Liver (tissue), 9 donors: ENCODE results near the gene AGA. TPM values are rescaled to one million over a fixed set of nuclear protein-coding genes. Genes with fewer than 3 reads are reported as not detected.

Experiments
- DNase-seq: peaks from one replicate; pipeline ENCODE4 v3.0.0-alpha.2; 2017; ENCODE audit warnings: low spot score
- H3K27ac ChIP-seq, 2 donors: one replicate each; pipeline ENCODE4 v1.7.0; 2013; ENCODE audit warnings: inconsistent platforms in 2 of 2, low read length in 2 of 2, control low read depth in 1 of 2, low read depth in 1 of 2, mild to moderate bottlenecking in 1 of 2
- H3K27me3 ChIP-seq, 4 donors: one replicate each; pipeline versions ENCODE4 v1.6.1 to v1.7.0; 2013; ENCODE audit warnings: low read length in 3 of 4, inconsistent platforms in 1 of 4, mild to moderate bottlenecking in 1 of 4, moderate library complexity in 1 of 4; ENCODE audit not compliant: control insufficient read depth in 4 of 4, insufficient read depth in 4 of 4
- H3K36me3 ChIP-seq, 4 donors: one replicate each; pipeline versions ENCODE4 v1.6.1 to v1.7.0; 2013; ENCODE audit warnings: low read length in 3 of 4, mild to moderate bottlenecking in 3 of 4, low read depth in 1 of 4, moderate library complexity in 1 of 4; ENCODE audit not compliant: control insufficient read depth in 4 of 4, insufficient read depth in 3 of 4
- H3K4me1 ChIP-seq, 4 donors: one replicate each; pipeline versions ENCODE4 v1.6.1 to v1.7.0; 2013; ENCODE audit warnings: low read length in 3 of 4, mild to moderate bottlenecking in 3 of 4, moderate library complexity in 1 of 4; ENCODE audit not compliant: control insufficient read depth in 4 of 4, insufficient read depth in 4 of 4
- H3K4me3 ChIP-seq, 3 donors: one replicate each; pipeline versions ENCODE4 v1.6.1 to v1.7.0; 2013; ENCODE audit warnings: low read length in 3 of 3, control low read depth in 1 of 3, low read depth in 1 of 3, mild to moderate bottlenecking in 1 of 3
- H3K9ac ChIP-seq, 2 donors: one replicate each; pipeline ENCODE4 v1.7.0; 2013; ENCODE audit warnings: low read length in 2 of 2, mild to moderate bottlenecking in 2 of 2, moderate library complexity in 2 of 2, control low read depth in 1 of 2, low read depth in 1 of 2
- H3K9me3 ChIP-seq, 4 donors: one replicate each; pipeline versions ENCODE4 v1.6.1 to v1.7.0; 2013; ENCODE audit warnings: low read length in 3 of 4; ENCODE audit not compliant: control insufficient read depth in 4 of 4
- EGR1 ChIP-seq, 2 donors: IDR thresholded peaks; 2 replicates each; pipeline ENCODE4 v1.6.1; 2016 to 2018; ENCODE audit warnings: antibody characterized with exemption in 2 of 2, low read depth in 2 of 2
- FOXA1 ChIP-seq: IDR thresholded peaks from 2 replicates; pipeline ENCODE4 v1.6.1; 2016; ENCODE audit warnings: antibody characterized with exemption
- FOXA2 ChIP-seq: IDR thresholded peaks from 2 replicates; pipeline ENCODE4 v1.6.1; 2016; ENCODE audit warnings: antibody characterized with exemption
- GABPA ChIP-seq, 2 donors: IDR thresholded peaks in 1 of 2; conservative IDR thresholded peaks in 1 of 2; 2 replicates each; pipeline ENCODE4 v1.6.1; 2016; ENCODE audit warnings: antibody characterized with exemption in 2 of 2, mild to moderate bottlenecking in 1 of 2, moderate library complexity in 1 of 2
- HNF4A ChIP-seq, 2 donors: conservative IDR thresholded peaks; 2 replicates each; pipeline ENCODE4 v1.6.1; 2016; ENCODE audit warnings: antibody characterized with exemption in 2 of 2, mild to moderate bottlenecking in 2 of 2
- HNF4G ChIP-seq: IDR thresholded peaks from 2 replicates; pipeline ENCODE4 v1.6.1; 2016; ENCODE audit warnings: antibody characterized with exemption
- JUND ChIP-seq, 2 donors: IDR thresholded peaks; 2 replicates each; pipeline ENCODE4 v1.6.1; 2016; ENCODE audit warnings: antibody characterized with exemption in 2 of 2
- RXRA ChIP-seq, 2 donors: IDR thresholded peaks; 2 replicates each; pipeline ENCODE4 v1.6.1; 2017 to 2018; ENCODE audit warnings: antibody characterized with exemption in 2 of 2, mild to moderate bottlenecking in 1 of 2
- SP1 ChIP-seq: IDR thresholded peaks from 2 replicates; pipeline ENCODE4 v1.6.1; 2018; ENCODE audit warnings: antibody characterized with exemption, mild to moderate bottlenecking
- TAF1 ChIP-seq: conservative IDR thresholded peaks from 2 replicates; pipeline ENCODE4 v1.6.1; 2016; ENCODE audit warnings: antibody characterized with exemption, mild to moderate bottlenecking
- YY1 ChIP-seq: IDR thresholded peaks from 2 replicates; pipeline ENCODE4 v1.6.1; 2016; ENCODE audit warnings: antibody characterized with exemption, mild to moderate bottlenecking
- WGBS: extraction: QIAGEN DNeasy Blood & Tissue Kit; methylation state at CpG from one replicate; pipeline ENCODE4 v1.1.7; 2013; 5-methylcytosine and 5-hydroxymethylcytosine counted together
- polyA plus RNA-seq, 2 donors: library from polyadenylated mRNA; stranded (reverse) in 1 of 2; unstranded in 1 of 2; fragments of 200-250 nt in 1 of 2; fragments of >200 nt in 1 of 2; fragmentation: Nextera tagmentation in 1 of 2; extraction: Ambion mirVana in 1 of 2; gene quantifications; one replicate each; pipeline versions ENCODE4 v1.2.1 to v1.2.3, GENCODE V29; 2013 to 2015
- total RNA-seq, 2 donors: library from RNA; depleted of rRNA; stranded (reverse); fragments of >200 nt; gene quantifications; one replicate each; pipeline ENCODE4 v1.2.3, GENCODE V29; 2014
- TF ChIP-seq, protein P1 (sequence below): IDR thresholded peaks from 2 replicates; pipeline ENCODE4 v1.6.1; 2016; ENCODE audit warnings: antibody characterized with exemption
- TF ChIP-seq, protein P2 (sequence below): IDR thresholded peaks from 2 replicates; pipeline ENCODE4 v1.6.1; 2016; ENCODE audit warnings: antibody characterized with exemption
- TF ChIP-seq, protein P3 (sequence below): IDR thresholded peaks from 2 replicates; pipeline ENCODE4 v1.6.1; 2016; ENCODE audit warnings: antibody characterized with exemption, mild to moderate bottlenecking
- TF ChIP-seq, protein P4 (sequence below): fragments of 150-350 bp; IDR thresholded peaks from 2 replicates; pipeline ENCODE4 v1.5.1; 2017; ENCODE audit warnings: improper control_type of control experiment, low read depth, low read length; ENCODE audit not compliant: missing input control
- TF ChIP-seq, protein P5 (sequence below): IDR thresholded peaks from 2 replicates; pipeline ENCODE4 v1.6.1; 2016; ENCODE audit warnings: antibody characterized with exemption
- donor health status: healthy.
- donor health status: healthy.
- donor health status: healthy.
- donor health status: healthy.
- donor health status: healthy.

The AGA gene
- total and polyA plus RNA-seq, 4 donors = 12.9 to 38.4 (median 35.6) TPM

DNA sequence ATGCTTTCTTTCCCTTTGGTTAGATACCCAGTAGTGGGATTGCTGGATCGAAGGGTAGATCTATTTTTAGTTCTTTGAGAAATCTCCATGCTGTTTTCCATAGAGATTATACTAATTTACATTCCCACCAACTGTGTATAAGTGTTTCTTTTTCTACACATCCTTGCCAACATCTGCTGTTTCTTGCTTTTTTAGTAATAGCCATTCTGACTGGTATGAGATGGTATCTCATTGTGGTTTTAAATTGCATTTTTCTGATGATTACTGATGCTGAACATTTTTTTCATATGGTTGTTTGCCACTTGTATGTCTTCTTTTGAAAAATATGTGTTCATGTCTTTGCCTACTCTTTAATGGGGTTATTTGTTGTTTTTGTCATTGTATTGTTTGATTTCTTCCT, 6.6 kb upstream of the AGA start:
- H3K27me3 ChIP-seq = no peaks in the 10 kb centered on the region
- no peaks in the 10 kb centered on the region for H3K9me3 ChIP-seq
- H3K4me3 ChIP-seq = no peak overlapping the region
- TF ChIP-seq, protein P1, sequence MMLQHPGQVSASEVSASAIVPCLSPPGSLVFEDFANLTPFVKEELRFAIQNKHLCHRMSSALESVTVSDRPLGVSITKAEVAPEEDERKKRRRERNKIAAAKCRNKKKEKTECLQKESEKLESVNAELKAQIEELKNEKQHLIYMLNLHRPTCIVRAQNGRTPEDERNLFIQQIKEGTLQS = no peak
- TF ChIP-seq TAF1 (no peak), JUND (IDR thresholded peaks at IDR 0.05) (no peak)
- TF ChIP-seq, protein P2, sequence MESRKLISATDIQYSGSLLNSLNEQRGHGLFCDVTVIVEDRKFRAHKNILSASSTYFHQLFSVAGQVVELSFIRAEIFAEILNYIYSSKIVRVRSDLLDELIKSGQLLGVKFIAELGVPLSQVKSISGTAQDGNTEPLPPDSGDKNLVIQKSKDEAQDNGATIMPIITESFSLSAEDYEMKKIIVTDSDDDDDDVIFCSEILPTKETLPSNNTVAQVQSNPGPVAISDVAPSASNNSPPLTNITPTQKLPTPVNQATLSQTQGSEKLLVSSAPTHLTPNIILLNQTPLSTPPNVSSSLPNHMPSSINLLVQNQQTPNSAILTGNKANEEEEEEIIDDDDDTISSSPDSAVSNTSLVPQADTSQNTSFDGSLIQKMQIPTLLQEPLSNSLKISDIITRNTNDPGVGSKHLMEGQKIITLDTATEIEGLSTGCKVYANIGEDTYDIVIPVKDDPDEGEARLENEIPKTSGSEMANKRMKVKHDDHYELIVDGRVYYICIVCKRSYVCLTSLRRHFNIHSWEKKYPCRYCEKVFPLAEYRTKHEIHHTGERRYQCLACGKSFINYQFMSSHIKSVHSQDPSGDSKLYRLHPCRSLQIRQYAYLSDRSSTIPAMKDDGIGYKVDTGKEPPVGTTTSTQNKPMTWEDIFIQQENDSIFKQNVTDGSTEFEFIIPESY = no peak
- WGBS = 93% methylated on average over 1 of the region's 1 CpG
- H3K36me3 ChIP-seq = no peaks in the 10 kb centered on the region
- H3K27ac ChIP-seq = no peak overlapping the region
- H3K4me1 ChIP-seq = peaks cover 0 to 4% (median 0%) of the 10 kb centered on the region in 4 donors
- DNase-seq = no peak
- no peak overlapping the region for H3K9ac ChIP-seq

DNA sequence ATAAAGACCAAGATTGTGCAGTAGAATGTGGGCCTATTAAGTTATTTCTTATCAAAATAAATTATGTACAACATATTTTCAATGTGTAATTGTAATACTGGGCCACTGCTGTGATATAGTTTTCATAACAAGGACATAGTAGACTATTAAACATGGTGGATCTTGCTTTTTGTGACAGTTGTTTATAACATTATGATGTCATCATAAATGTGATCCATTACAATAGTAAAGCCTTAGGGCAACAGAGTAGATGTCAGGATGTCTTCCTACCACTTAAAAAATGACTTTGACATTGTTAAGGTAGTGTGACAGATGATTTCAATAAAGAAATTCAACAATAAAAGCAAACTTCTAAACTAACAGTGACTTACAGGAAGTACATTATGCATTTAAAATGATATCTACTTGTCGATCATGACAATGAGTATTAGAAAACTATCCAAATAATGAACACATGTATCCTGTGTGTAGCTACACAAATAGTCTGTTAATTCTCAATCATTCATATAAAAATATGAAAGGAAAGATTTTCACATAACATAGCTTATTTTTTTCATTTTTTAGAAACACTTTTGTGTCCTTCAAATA, 5.3 kb upstream of the AGA start:
- H3K9ac ChIP-seq = no peak overlapping the region
- H3K27ac ChIP-seq = no peak overlapping the region
- no peaks in the 10 kb centered on the region for H3K27me3 ChIP-seq
- peaks cover 0 to 8% (median 2%) of the 10 kb centered on the region in 4 donors for H3K4me1 ChIP-seq
- DNase-seq = no peak
- no peaks in the 10 kb centered on the region for H3K9me3 ChIP-seq
- TF ChIP-seq RXRA (IDR thresholded peaks at IDR 0.05) (no peak), HNF4G (no peak), HNF4A (conservative IDR thresholded peaks at IDR 0.05) (no peak), GABPA (IDR thresholded peaks at IDR 0.05 in 1 of 2, conservative IDR thresholded peaks at IDR 0.05 in 1 of 2) (no peak), JUND (IDR thresholded peaks at IDR 0.05) (no peak), FOXA1 (no peak), EGR1 (IDR thresholded peaks at IDR 0.05; ENCODE audit: low read depth in 2 of 2) (no peak), YY1 (no peak), TAF1 (no peak), FOXA2 (no peak), SP1 (no peak)
- TF ChIP-seq, protein P3, sequence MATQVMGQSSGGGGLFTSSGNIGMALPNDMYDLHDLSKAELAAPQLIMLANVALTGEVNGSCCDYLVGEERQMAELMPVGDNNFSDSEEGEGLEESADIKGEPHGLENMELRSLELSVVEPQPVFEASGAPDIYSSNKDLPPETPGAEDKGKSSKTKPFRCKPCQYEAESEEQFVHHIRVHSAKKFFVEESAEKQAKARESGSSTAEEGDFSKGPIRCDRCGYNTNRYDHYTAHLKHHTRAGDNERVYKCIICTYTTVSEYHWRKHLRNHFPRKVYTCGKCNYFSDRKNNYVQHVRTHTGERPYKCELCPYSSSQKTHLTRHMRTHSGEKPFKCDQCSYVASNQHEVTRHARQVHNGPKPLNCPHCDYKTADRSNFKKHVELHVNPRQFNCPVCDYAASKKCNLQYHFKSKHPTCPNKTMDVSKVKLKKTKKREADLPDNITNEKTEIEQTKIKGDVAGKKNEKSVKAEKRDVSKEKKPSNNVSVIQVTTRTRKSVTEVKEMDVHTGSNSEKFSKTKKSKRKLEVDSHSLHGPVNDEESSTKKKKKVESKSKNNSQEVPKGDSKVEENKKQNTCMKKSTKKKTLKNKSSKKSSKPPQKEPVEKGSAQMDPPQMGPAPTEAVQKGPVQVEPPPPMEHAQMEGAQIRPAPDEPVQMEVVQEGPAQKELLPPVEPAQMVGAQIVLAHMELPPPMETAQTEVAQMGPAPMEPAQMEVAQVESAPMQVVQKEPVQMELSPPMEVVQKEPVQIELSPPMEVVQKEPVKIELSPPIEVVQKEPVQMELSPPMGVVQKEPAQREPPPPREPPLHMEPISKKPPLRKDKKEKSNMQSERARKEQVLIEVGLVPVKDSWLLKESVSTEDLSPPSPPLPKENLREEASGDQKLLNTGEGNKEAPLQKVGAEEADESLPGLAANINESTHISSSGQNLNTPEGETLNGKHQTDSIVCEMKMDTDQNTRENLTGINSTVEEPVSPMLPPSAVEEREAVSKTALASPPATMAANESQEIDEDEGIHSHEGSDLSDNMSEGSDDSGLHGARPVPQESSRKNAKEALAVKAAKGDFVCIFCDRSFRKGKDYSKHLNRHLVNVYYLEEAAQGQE = no peak
- TF ChIP-seq, protein P4, sequence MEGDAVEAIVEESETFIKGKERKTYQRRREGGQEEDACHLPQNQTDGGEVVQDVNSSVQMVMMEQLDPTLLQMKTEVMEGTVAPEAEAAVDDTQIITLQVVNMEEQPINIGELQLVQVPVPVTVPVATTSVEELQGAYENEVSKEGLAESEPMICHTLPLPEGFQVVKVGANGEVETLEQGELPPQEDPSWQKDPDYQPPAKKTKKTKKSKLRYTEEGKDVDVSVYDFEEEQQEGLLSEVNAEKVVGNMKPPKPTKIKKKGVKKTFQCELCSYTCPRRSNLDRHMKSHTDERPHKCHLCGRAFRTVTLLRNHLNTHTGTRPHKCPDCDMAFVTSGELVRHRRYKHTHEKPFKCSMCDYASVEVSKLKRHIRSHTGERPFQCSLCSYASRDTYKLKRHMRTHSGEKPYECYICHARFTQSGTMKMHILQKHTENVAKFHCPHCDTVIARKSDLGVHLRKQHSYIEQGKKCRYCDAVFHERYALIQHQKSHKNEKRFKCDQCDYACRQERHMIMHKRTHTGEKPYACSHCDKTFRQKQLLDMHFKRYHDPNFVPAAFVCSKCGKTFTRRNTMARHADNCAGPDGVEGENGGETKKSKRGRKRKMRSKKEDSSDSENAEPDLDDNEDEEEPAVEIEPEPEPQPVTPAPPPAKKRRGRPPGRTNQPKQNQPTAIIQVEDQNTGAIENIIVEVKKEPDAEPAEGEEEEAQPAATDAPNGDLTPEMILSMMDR = no peak
- TF ChIP-seq, protein P1 = no peak
- TF ChIP-seq, protein P5, sequence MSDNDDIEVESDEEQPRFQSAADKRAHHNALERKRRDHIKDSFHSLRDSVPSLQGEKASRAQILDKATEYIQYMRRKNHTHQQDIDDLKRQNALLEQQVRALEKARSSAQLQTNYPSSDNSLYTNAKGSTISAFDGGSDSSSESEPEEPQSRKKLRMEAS = no peak
- no peaks in the 10 kb centered on the region for H3K36me3 ChIP-seq
- H3K4me3 ChIP-seq = no peak overlapping the region
- 84% methylated on average over 1 of the region's 1 CpG for WGBS
